HepG2 (cell line): Measurements from ENCODE around the gene SF3A2. TPM values are rescaled to one million over a fixed set of nuclear protein-coding genes. Genes with fewer than 3 reads are reported as not detected.

Experiments used
- ATAC-seq: fragments of 200-7000 bp; cut with Tn5 transposase; 3 replicates; pipeline ENCODE4 v1.9.1; 2020; ENCODE audit warnings: mild to moderate bottlenecking, moderate library complexity
- BruUV-seq: library from RNA; stranded (reverse); fragments of 400-500 nt; replicated peaks from 2 replicates; lab custom pipeline; 2021; lab: Mats Ljungman, UMichigan
- CTCF ChIA-PET: fragments of 300-600 bp; formaldehyde crosslinking; extraction: SDS; loops from one replicate; lab custom pipeline; 2021; ENCODE audit warnings: low total read pairs, inconsistent platforms, low intra/inter-chr PET ratio; lab: Yijun Ruan, JAX
- POLR2A ChIA-PET: fragments of 350-600 bp; sonication (Branson Sonifier 250); formaldehyde crosslinking; loops from one replicate; lab custom pipeline; 2020; ENCODE audit warnings: antibody characterized with exemption, inconsistent platforms; lab: Yijun Ruan, JAX
- DNase-seq: peaks from one replicate; pipeline ENCODE4 v3.0.0-alpha.2; 2015; ENCODE audit warnings: low spot score
- FAIRE-seq: peaks from 3 replicates; lab custom pipeline; 2011; peaks lifted over from hg19 to GRCh38; lab: Jason Lieb, UNC
- H2AFZ ChIP-seq: one replicate; pipeline ENCODE4 v1.6.1; 2011; ENCODE audit warnings: low read length, inconsistent platforms
- H3K27ac ChIP-seq: fragments of 300-600 bp; 3 replicates; pipeline ENCODE4 v1.8.0; 2011; ENCODE audit warnings: mixed run types, mild to moderate bottlenecking, mixed read lengths, low read length, inconsistent platforms; ENCODE audit not compliant: insufficient read depth; ENCODE audit errors: extremely low read length
- H3K27me3 ChIP-seq, 2 experiments: fragments of 200-600 bp in 1 of 2; 2 replicates in 1 of 2; 3 replicates in 1 of 2; pipeline versions ENCODE4 v1.6.0 to v1.8.0; 2011; ENCODE audit warnings: low read length in 2 of 2, mild to moderate bottlenecking in 2 of 2, moderate library complexity in 2 of 2, inconsistent platforms in 1 of 2; ENCODE audit not compliant: insufficient read depth in 2 of 2, control insufficient read depth in 1 of 2
- H3K36me3 ChIP-seq, 2 experiments: fragments of 200-600 bp in 1 of 2; replicated peaks in 1 of 2; 2 replicates in 1 of 2; 3 replicates in 1 of 2; pipeline versions ENCODE4 v1.5.1 to v1.8.0; 2011; ENCODE audit warnings: low read length in 2 of 2, inconsistent platforms in 1 of 2; ENCODE audit not compliant: insufficient read depth in 2 of 2, control insufficient read depth in 1 of 2
- H3K4me1 ChIP-seq: 2 replicates; pipeline ENCODE4 v1.5.1; 2012; ENCODE audit warnings: low read length, inconsistent platforms; ENCODE audit not compliant: insufficient read depth
- H3K4me2 ChIP-seq: 2 replicates; pipeline ENCODE4 v1.6.0; 2011; ENCODE audit warnings: low read depth, low read length, inconsistent platforms
- H3K4me3 ChIP-seq, 3 experiments: fragments of 200-600 bp in 1 of 3; sonication (generic), shearing (Covaris generic) in 1 of 3; replicated peaks in 1 of 3; 2 replicates each; pipeline ENCODE4 v1.5.1; 2011 to 2016; ENCODE audit warnings: low read length in 3 of 3, inconsistent platforms in 2 of 3, low read depth in 2 of 3, mild to moderate bottlenecking in 2 of 3, control low read depth in 1 of 3, mixed read lengths in 1 of 3; ENCODE audit not compliant: insufficient read depth in 1 of 3
- H3K79me2 ChIP-seq: one replicate; pipeline ENCODE4 v1.6.1; 2011; ENCODE audit warnings: low read length, inconsistent platforms; ENCODE audit not compliant: insufficient read depth
- H3K9ac ChIP-seq: 2 replicates; pipeline ENCODE4 v1.6.0; 2011; ENCODE audit warnings: mild to moderate bottlenecking, low read depth, low read length, inconsistent platforms; ENCODE audit not compliant: insufficient read depth
- H3K9me3 ChIP-seq: 2 replicates; pipeline ENCODE4 v1.5.1; 2012; ENCODE audit warnings: mild to moderate bottlenecking, low read length
- H4K20me1 ChIP-seq: 2 replicates; pipeline ENCODE4 v1.6.0; 2011; ENCODE audit warnings: inconsistent platforms, mild to moderate bottlenecking, low read length, moderate library complexity; ENCODE audit not compliant: insufficient read depth
- E2F2 ChIP-seq: sonication (generic); formaldehyde crosslinking; IDR thresholded peaks from 2 replicates; pipeline ENCODE4 v1.4.0; 2020; ENCODE audit warnings: missing genetic modification reagents, borderline replicate concordance
- FOXP4 ChIP-seq: sonication (generic); formaldehyde crosslinking; IDR thresholded peaks from 2 replicates; pipeline ENCODE4 v1.4.0; 2020; ENCODE audit warnings: missing genetic modification reagents
- PBX3 ChIP-seq: sonication (generic); formaldehyde crosslinking; IDR thresholded peaks from 2 replicates; pipeline ENCODE4 v1.8.1; 2023; ENCODE audit warnings: missing genetic modification reagents, inconsistent platforms, borderline replicate concordance
- ZBTB2 ChIP-seq: sonication (generic); formaldehyde crosslinking; IDR thresholded peaks from 2 replicates; pipeline ENCODE4 v1.8.0; 2022; ENCODE audit warnings: low read depth, missing genetic modification reagents
- ZBTB37 ChIP-seq: sonication (generic); formaldehyde crosslinking; IDR thresholded peaks from 2 replicates; pipeline ENCODE4 v1.4.0; 2020; ENCODE audit warnings: mild to moderate bottlenecking, missing genetic modification reagents
- ZHX1 ChIP-seq: sonication (generic); formaldehyde crosslinking; IDR thresholded peaks from 2 replicates; pipeline ENCODE4 v1.8.1; 2022; ENCODE audit warnings: low read depth, mild to moderate bottlenecking, missing genetic modification reagents
- ZNF17 ChIP-seq: sonication (generic); formaldehyde crosslinking; IDR thresholded peaks from 2 replicates; pipeline ENCODE4 v1.5.0; 2020; ENCODE audit warnings: mild to moderate bottlenecking, missing genetic modification reagents
- ZNF816 ChIP-seq: sonication (generic); formaldehyde crosslinking; IDR thresholded peaks from 2 replicates; pipeline ENCODE4 v1.8.0; 2022; ENCODE audit warnings: missing genetic modification reagents, mild to moderate bottlenecking, borderline replicate concordance
- ZSCAN31 ChIP-seq: sonication (generic); formaldehyde crosslinking; IDR thresholded peaks from 2 replicates; pipeline ENCODE4 v1.5.0; 2020; ENCODE audit warnings: low read depth, mild to moderate bottlenecking, missing genetic modification reagents
- WGBS: methylation state at CpG from one replicate; pipeline ENCODE4 v1.1.6; 2017; ENCODE audit warnings: low lambda C conversion rate; 5-methylcytosine and 5-hydroxymethylcytosine counted together
- in situ Hi-C: cut with HindIII; loops from 2 replicates; pipeline ENCODE4 v1.10.0; 2017; ENCODE audit warnings: low pct_unique_long_range_greater_than_20kb; ENCODE audit not compliant: extremely low pct_ligation_motif_present
- intact Hi-C: fragments of 100-400 bp; cut with micrococcal nuclease; formaldehyde crosslinking; loops from one replicate; pipeline ENCODE4 v1.10.0; 2022; ENCODE audit not compliant: unreplicated experiment
- polyA plus RNA-seq, 8 experiments: library from polyadenylated mRNA; depleted of rRNA in 3 of 8; stranded (reverse) in 7 of 8; unstranded in 1 of 8; fragments of >200 nt; fragmentation: Illumina TruSeq in 4 of 8; extraction: Trizol in 4 of 8; gene quantifications; 2 replicates each; pipeline versions ENCODE4 v1.2.1 to v1.2.3, GENCODE V29; 2011 to 2016; ENCODE audit warnings: low read depth in 4 of 8, missing spikeins in 1 of 8, mixed read lengths in 1 of 8; ENCODE audit not compliant: insufficient read depth in 1 of 8
- total RNA-seq, 5 experiments: library from RNA; depleted of rRNA; stranded (reverse); fragments of >200 nt; fragmentation: Illumina TruSeq; extraction: Trizol; gene quantifications; 2 replicates each; pipeline ENCODE4 v1.2.3, GENCODE V29; 2016; ENCODE audit warnings: low read depth in 1 of 5

Gene SF3A2
- total and polyA plus RNA-seq, 2 of the 13 experiments (the other 11 are each of a cell fraction or from before 2014, with no cell fraction given): 8.6 to 8.8 TPM

- TF ChIP-seq PBX3: no peak
These were observed 54.0 kb downstream of the SF3A2 start (continued) for GRCh38 chr19:2290441-2291184.

- no peaks in the 10 kb centered on the region for H3K79me2 ChIP-seq
- H3K9me3 ChIP-seq: no peaks in the 10 kb centered on the region
- H3K9ac ChIP-seq: no peak overlapping the region
- no peaks in the 10 kb centered on the region for H3K36me3 ChIP-seq
- no TSS peak for BruUV-seq
- H3K4me3 ChIP-seq: peak overlapping the region in 1 of 3 experiments; percentile 52; a peak in 3 of 6 replicates
- no peaks in the 10 kb centered on the region; the same call in 1 of the 2 replicates for H4K20me1 ChIP-seq
- peaks cover 46% of the 10 kb centered on the region for H3K4me1 ChIP-seq
- no peak overlapping the region for H2AFZ ChIP-seq
- POLR2A ChIA-PET: no interaction called here
- peaks cover 35 to 97% of the 10 kb centered on the region in 2 experiments for H3K27me3 ChIP-seq
- intact Hi-C loops: no loop called here
- no peak for DNase-seq
- WGBS: no CpG with 5 or more reads among the region's 67 CpGs
- in situ Hi-C loops: no loop called here
- no peak overlapping the region for H3K27ac ChIP-seq
- peak overlapping the region; percentile 66 for H3K4me2 ChIP-seq
- no peak for FAIRE-seq
- peak; percentile 62 for ATAC-seq
- CTCF ChIA-PET: no interaction called here
- TF ChIP-seq ZNF17 (CRISPR knock-in tag) (no peak), E2F2 (CRISPR knock-in tag) (no peak), ZBTB2 (CRISPR knock-in tag) (no peak), ZNF816 (CRISPR knock-in tag) (no peak; the same call in 1 of the 2 replicates), FOXP4 (CRISPR knock-in tag) (no peak), ZHX1 (CRISPR knock-in tag) (0 out of 2 replicates have a peak, but pooled peaks have one; percentile 25), ZSCAN31 (CRISPR knock-in tag) (0 out of 2 replicates have a peak, but pooled peaks have one; percentile 26), ZBTB37 (CRISPR knock-in tag) (no peak)
These were observed 54.6 kb downstream of the SF3A2 start for GRCh38 chr19:2291185-2291751.
